Measurements from ENCODE around the gene PLEKHM1. TPM values are rescaled to one million over a fixed set of nuclear protein-coding genes. Genes with fewer than 3 reads are reported as not detected.
A peak's percentile ranks its signal among the peaks of the same experiment; 100 is the strongest.

PLEKHM1 gene
- total and polyA plus RNA-seq, 2 of the 13 experiments (the other 11 are each of a cell fraction or from before 2014, with no cell fraction given) = 7.6 to 13.5 TPM

DNA sequence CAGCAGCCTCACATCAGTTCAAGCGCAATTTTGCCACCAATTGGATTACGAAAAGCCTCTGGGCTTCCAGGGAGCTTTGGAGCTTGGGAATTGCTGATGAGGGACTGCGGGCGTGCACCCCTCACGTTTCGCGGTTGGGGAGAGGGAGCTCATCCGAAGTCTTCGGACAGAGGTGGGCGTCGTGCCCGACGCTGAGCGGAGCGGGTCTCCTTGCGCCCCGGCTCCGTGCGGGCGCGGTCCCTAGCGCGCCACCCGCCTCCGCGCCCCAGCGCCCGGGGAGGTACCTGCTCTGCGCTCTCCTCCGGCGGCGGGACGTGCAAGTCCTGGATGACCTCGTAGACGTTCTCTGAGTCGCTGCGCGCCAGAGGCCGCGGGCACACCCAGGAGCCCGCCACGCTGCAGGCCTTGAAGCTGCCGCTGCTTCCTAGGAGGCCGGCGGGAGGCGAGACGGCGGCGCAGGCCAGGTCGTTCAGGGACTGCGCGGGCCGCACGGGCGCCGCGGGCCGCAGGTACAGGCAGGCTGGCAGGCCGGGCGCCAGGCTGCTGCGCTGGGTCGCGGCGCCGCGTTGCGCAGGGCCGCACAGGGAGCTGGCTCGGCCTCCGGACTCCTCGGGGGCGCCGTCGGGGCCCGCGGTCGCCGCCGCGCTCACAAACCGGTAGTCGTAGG lies 61.0 kb downstream of the PLEKHM1 start (continued):
- TF ChIP-seq, protein P1, sequence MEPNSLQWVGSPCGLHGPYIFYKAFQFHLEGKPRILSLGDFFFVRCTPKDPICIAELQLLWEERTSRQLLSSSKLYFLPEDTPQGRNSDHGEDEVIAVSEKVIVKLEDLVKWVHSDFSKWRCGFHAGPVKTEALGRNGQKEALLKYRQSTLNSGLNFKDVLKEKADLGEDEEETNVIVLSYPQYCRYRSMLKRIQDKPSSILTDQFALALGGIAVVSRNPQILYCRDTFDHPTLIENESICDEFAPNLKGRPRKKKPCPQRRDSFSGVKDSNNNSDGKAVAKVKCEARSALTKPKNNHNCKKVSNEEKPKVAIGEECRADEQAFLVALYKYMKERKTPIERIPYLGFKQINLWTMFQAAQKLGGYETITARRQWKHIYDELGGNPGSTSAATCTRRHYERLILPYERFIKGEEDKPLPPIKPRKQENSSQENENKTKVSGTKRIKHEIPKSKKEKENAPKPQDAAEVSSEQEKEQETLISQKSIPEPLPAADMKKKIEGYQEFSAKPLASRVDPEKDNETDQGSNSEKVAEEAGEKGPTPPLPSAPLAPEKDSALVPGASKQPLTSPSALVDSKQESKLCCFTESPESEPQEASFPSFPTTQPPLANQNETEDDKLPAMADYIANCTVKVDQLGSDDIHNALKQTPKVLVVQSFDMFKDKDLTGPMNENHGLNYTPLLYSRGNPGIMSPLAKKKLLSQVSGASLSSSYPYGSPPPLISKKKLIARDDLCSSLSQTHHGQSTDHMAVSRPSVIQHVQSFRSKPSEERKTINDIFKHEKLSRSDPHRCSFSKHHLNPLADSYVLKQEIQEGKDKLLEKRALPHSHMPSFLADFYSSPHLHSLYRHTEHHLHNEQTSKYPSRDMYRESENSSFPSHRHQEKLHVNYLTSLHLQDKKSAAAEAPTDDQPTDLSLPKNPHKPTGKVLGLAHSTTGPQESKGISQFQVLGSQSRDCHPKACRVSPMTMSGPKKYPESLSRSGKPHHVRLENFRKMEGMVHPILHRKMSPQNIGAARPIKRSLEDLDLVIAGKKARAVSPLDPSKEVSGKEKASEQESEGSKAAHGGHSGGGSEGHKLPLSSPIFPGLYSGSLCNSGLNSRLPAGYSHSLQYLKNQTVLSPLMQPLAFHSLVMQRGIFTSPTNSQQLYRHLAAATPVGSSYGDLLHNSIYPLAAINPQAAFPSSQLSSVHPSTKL (CRISPR knock-in tag; IDR thresholded peaks at IDR 0.05) = peak; percentile 24; the same call in 1 of the 2 replicates
- no peak for TF ChIP-seq SATB2 (CRISPR knock-in tag; IDR thresholded peaks at IDR 0.05)
- TF ChIP-seq ZNF292 (CRISPR knock-in tag; IDR thresholded peaks at IDR 0.05; ENCODE audit: borderline replicate concordance, low read depth) = no peak
- TF ChIP-seq, protein P2, sequence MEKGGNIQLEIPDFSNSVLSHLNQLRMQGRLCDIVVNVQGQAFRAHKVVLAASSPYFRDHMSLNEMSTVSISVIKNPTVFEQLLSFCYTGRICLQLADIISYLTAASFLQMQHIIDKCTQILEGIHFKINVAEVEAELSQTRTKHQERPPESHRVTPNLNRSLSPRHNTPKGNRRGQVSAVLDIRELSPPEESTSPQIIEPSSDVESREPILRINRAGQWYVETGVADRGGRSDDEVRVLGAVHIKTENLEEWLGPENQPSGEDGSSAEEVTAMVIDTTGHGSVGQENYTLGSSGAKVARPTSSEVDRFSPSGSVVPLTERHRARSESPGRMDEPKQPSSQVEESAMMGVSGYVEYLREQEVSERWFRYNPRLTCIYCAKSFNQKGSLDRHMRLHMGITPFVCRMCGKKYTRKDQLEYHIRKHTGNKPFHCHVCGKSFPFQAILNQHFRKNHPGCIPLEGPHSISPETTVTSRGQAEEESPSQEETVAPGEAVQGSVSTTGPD (CRISPR knock-in tag; IDR thresholded peaks at IDR 0.05) = no peak
- TF ChIP-seq FOXK2 (IDR thresholded peaks at IDR 0.05) = no peak
- TF ChIP-seq, protein P3, sequence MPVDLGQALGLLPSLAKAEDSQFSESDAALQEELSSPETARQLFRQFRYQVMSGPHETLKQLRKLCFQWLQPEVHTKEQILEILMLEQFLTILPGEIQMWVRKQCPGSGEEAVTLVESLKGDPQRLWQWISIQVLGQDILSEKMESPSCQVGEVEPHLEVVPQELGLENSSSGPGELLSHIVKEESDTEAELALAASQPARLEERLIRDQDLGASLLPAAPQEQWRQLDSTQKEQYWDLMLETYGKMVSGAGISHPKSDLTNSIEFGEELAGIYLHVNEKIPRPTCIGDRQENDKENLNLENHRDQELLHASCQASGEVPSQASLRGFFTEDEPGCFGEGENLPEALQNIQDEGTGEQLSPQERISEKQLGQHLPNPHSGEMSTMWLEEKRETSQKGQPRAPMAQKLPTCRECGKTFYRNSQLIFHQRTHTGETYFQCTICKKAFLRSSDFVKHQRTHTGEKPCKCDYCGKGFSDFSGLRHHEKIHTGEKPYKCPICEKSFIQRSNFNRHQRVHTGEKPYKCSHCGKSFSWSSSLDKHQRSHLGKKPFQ (CRISPR knock-in tag; IDR thresholded peaks at IDR 0.05; ENCODE audit: insufficient replicate concordance) = no peak
- TF ChIP-seq CBX5 (CRISPR knock-in tag; IDR thresholded peaks at IDR 0.05; ENCODE audit: borderline replicate concordance) = no peak
- TF ChIP-seq, protein P4, sequence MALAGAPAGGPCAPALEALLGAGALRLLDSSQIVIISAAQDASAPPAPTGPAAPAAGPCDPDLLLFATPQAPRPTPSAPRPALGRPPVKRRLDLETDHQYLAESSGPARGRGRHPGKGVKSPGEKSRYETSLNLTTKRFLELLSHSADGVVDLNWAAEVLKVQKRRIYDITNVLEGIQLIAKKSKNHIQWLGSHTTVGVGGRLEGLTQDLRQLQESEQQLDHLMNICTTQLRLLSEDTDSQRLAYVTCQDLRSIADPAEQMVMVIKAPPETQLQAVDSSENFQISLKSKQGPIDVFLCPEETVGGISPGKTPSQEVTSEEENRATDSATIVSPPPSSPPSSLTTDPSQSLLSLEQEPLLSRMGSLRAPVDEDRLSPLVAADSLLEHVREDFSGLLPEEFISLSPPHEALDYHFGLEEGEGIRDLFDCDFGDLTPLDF (CRISPR knock-in tag; IDR thresholded peaks at IDR 0.05) = no peak
- no peak for TF ChIP-seq HIVEP1 (CRISPR knock-in tag; IDR thresholded peaks at IDR 0.05)
- no peak for TF ChIP-seq SP5 (CRISPR knock-in tag; IDR thresholded peaks at IDR 0.05; ENCODE audit: borderline replicate concordance, low read depth)
- no peak for TF ChIP-seq ZNF33B (CRISPR knock-in tag; IDR thresholded peaks at IDR 0.05)
- TF ChIP-seq, protein P5, sequence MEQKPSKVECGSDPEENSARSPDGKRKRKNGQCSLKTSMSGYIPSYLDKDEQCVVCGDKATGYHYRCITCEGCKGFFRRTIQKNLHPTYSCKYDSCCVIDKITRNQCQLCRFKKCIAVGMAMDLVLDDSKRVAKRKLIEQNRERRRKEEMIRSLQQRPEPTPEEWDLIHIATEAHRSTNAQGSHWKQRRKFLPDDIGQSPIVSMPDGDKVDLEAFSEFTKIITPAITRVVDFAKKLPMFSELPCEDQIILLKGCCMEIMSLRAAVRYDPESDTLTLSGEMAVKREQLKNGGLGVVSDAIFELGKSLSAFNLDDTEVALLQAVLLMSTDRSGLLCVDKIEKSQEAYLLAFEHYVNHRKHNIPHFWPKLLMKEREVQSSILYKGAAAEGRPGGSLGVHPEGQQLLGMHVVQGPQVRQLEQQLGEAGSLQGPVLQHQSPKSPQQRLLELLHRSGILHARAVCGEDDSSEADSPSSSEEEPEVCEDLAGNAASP (CRISPR knock-in tag; IDR thresholded peaks at IDR 0.05; ENCODE audit: borderline replicate concordance) = no peak
- TF ChIP-seq, protein P6, sequence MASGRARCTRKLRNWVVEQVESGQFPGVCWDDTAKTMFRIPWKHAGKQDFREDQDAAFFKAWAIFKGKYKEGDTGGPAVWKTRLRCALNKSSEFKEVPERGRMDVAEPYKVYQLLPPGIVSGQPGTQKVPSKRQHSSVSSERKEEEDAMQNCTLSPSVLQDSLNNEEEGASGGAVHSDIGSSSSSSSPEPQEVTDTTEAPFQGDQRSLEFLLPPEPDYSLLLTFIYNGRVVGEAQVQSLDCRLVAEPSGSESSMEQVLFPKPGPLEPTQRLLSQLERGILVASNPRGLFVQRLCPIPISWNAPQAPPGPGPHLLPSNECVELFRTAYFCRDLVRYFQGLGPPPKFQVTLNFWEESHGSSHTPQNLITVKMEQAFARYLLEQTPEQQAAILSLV (CRISPR knock-in tag; IDR thresholded peaks at IDR 0.05; ENCODE audit: borderline replicate concordance) = peak; percentile 61; the same call in 1 of the 2 replicates
- no peak for TF ChIP-seq KAT8 (CRISPR knock-in tag; IDR thresholded peaks at IDR 0.05)
- TF ChIP-seq, protein P7, sequence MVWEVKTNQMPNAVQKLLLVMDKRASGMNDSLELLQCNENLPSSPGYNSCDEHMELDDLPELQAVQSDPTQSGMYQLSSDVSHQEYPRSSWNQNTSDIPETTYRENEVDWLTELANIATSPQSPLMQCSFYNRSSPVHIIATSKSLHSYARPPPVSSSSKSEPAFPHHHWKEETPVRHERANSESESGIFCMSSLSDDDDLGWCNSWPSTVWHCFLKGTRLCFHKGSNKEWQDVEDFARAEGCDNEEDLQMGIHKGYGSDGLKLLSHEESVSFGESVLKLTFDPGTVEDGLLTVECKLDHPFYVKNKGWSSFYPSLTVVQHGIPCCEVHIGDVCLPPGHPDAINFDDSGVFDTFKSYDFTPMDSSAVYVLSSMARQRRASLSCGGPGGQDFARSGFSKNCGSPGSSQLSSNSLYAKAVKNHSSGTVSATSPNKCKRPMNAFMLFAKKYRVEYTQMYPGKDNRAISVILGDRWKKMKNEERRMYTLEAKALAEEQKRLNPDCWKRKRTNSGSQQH (CRISPR knock-in tag; IDR thresholded peaks at IDR 0.05; ENCODE audit: low read depth) = no peak
- no peak for TF ChIP-seq AKAP8 (CRISPR knock-in tag; IDR thresholded peaks at IDR 0.05)
- TF ChIP-seq ZNF329 (CRISPR knock-in tag; IDR thresholded peaks at IDR 0.05; ENCODE audit: low read depth) = no peak
